ENCODE data around the gene ATF2. TPM values are rescaled to one million over a fixed set of nuclear protein-coding genes. Genes with fewer than 3 reads are reported as not detected.
A peak's percentile ranks its signal among the peaks of the same experiment; 100 is the strongest.

ATF2 gene
- total and polyA plus RNA-seq, 8 donors, result 45.0 to 73.9 (median 61.6) TPM

- intact Hi-C loops (cut with DNase I), result no loop called here
- ATAC-seq, result peak; percentile 84
- H3K4me1 ChIP-seq, result no peaks in the 10 kb centered on the region
- no peak overlapping the region for H3K4me3 ChIP-seq
- TF ChIP-seq CTCF (IDR thresholded peaks at IDR 0.05), result peak in 1 of 2 donors; percentile 19
- H3K36me3 ChIP-seq, result no peaks in the 10 kb centered on the region
- DNase-seq, result peak in 2 of 4 donors; percentile 38 to 53
- peaks cover 0 to 19% of the 10 kb centered on the region in 2 donors for H3K27me3 ChIP-seq
- no peaks in the 10 kb centered on the region for H3K9me3 ChIP-seq
- H3K27ac ChIP-seq, result no peak overlapping the region
Observed at GRCh38 chr2:175203621-175204496, 35.9 kb upstream of the ATF2 start.

- no peaks in the 10 kb centered on the region for H3K4me1 ChIP-seq
- H3K9me3 ChIP-seq, result peaks cover 0 to 2% of the 10 kb centered on the region in 2 donors
- intact Hi-C loops (cut with DNase I), result no loop called here
- TF ChIP-seq CTCF (IDR thresholded peaks at IDR 0.05), result no peak
- ATAC-seq (no peak), DNase-seq (no peak)
- no peaks in the 10 kb centered on the region for H3K27me3 ChIP-seq
- no peak overlapping the region for H3K27ac ChIP-seq
- H3K36me3 ChIP-seq, result no peaks in the 10 kb centered on the region
- H3K4me3 ChIP-seq, result no peak overlapping the region
Observed at GRCh38 chr2:175195012-175195411, 27.0 kb upstream of the ATF2 start.

- ATAC-seq (no peak), DNase-seq (no peak)
- Histone ChIP-seq H3K9me3 (peaks cover 0 to 2% of the 10 kb centered on the region in 2 donors), H3K36me3 (no peaks in the 10 kb centered on the region), H3K27ac (no peak overlapping the region), H3K4me3 (no peak overlapping the region), H3K4me1 (no peaks in the 10 kb centered on the region), H3K27me3 (no peaks in the 10 kb centered on the region)
- intact Hi-C loops (cut with DNase I), result no loop called here
- no peak for TF ChIP-seq CTCF (IDR thresholded peaks at IDR 0.05)
Observed at GRCh38 chr2:175188761-175189160, 20.8 kb upstream of the ATF2 start.

- intact Hi-C loops (cut with DNase I), result no loop called here
- no peaks in the 10 kb centered on the region for H3K4me1 ChIP-seq
- H3K4me3 ChIP-seq, result no peak overlapping the region
- peaks cover 0 to 2% of the 10 kb centered on the region in 2 donors for H3K9me3 ChIP-seq
- no peak overlapping the region for H3K27ac ChIP-seq
- no peak for TF ChIP-seq CTCF (IDR thresholded peaks at IDR 0.05)
- no peak for DNase-seq
- H3K27me3 ChIP-seq, result no peaks in the 10 kb centered on the region
- ATAC-seq, result no peak
- no peaks in the 10 kb centered on the region for H3K36me3 ChIP-seq
Observed at GRCh38 chr2:175187378-175187777, 19.4 kb upstream of the ATF2 start.

GRCh38 chr2:175183674-175184073 lies 15.7 kb upstream of the ATF2 start:
- Histone ChIP-seq H3K27ac (no peak overlapping the region), H3K4me1 (peaks cover 0 to 23% of the 10 kb centered on the region in 2 donors), H3K9me3 (no peaks in the 10 kb centered on the region), H3K36me3 (peaks cover 0 to 12% of the 10 kb centered on the region in 2 donors), H3K27me3 (no peaks in the 10 kb centered on the region), H3K4me3 (no peak overlapping the region)
- TF ChIP-seq CTCF (IDR thresholded peaks at IDR 0.05), result no peak
- intact Hi-C loops (cut with DNase I), result no loop called here
- no peak for DNase-seq
- no peak for ATAC-seq
